ENCODE data around the gene ASIC4.

GRCh38 chr2:219555956-219556355 is 41.7 kb downstream of the ASIC4 start:
- no peak for TF ChIP-seq ZBTB40 (IDR thresholded peaks at IDR 0.05)
- no peak for TF ChIP-seq ZBTB40 (CRISPR knock-in tag; IDR thresholded peaks at IDR 0.05)
- TF ChIP-seq HDAC2 (CRISPR knock-in tag; IDR thresholded peaks at IDR 0.05) = no peak

Data from HepG2 (cell line).